Keratinocyte (primary cell): Measurements from ENCODE around the gene ANKRD40. TPM values are rescaled to one million over a fixed set of nuclear protein-coding genes. Genes with fewer than 3 reads are reported as not detected.

Experiments used
- DNase-seq: peaks from one replicate; pipeline ENCODE4 v3.0.0-alpha.2; 2011; ENCODE audit warnings: low read depth, missing footprints, low spot score
- FAIRE-seq: peaks from 2 replicates; lab custom pipeline; 2011; peaks lifted over from hg19 to GRCh38; lab: Jason Lieb, UNC
- H2AFZ ChIP-seq: 2 replicates; pipeline ENCODE4 v1.6.0; 2012; ENCODE audit warnings: low read length, control low read depth, inconsistent platforms; ENCODE audit not compliant: control insufficient read depth
- H3K27ac ChIP-seq: 2 replicates; pipeline ENCODE4 v1.5.1; 2011; ENCODE audit warnings: low read length; ENCODE audit not compliant: control insufficient read depth, insufficient read depth
- H3K27me3 ChIP-seq: 3 replicates; pipeline ENCODE4 v1.6.0; 2011; ENCODE audit warnings: low read length; ENCODE audit not compliant: control insufficient read depth, insufficient read depth; ENCODE audit errors: extremely low read depth
- H3K36me3 ChIP-seq, 2 experiments: 2 replicates in 1 of 2; 3 replicates in 1 of 2; pipeline ENCODE4 v1.5.1; 2011; ENCODE audit warnings: low read length in 2 of 2, mild to moderate bottlenecking in 1 of 2; ENCODE audit not compliant: control insufficient read depth in 2 of 2, insufficient read depth in 2 of 2; ENCODE audit errors: extremely low read depth in 1 of 2
- H3K4me1 ChIP-seq: 3 replicates; pipeline ENCODE4 v1.5.1; 2011; ENCODE audit warnings: low read length; ENCODE audit not compliant: control insufficient read depth, insufficient read depth; ENCODE audit errors: extremely low read depth
- H3K4me2 ChIP-seq: 3 replicates; pipeline ENCODE4 v1.6.0; 2011; ENCODE audit warnings: low read depth, low read length; ENCODE audit not compliant: control insufficient read depth, insufficient read depth; ENCODE audit errors: extremely low read depth
- H3K4me3 ChIP-seq, 3 experiments: fragments of 200-600 bp in 1 of 3; sonication (generic) in 1 of 3; 2 replicates in 2 of 3; 3 replicates in 1 of 3; pipeline ENCODE4 v1.5.1; 2011 to 2016; ENCODE audit warnings: low read length in 3 of 3, mild to moderate bottlenecking in 3 of 3, control low read depth in 2 of 3, inconsistent platforms in 1 of 3, low read depth in 1 of 3, mixed read lengths in 1 of 3, mixed run types in 1 of 3, moderate library complexity in 1 of 3; ENCODE audit not compliant: control insufficient read depth in 2 of 3, insufficient read depth in 2 of 3; ENCODE audit errors: extremely low read depth in 1 of 3
- H3K79me2 ChIP-seq: 2 replicates; pipeline ENCODE4 v1.6.0; 2012; ENCODE audit warnings: low read length; ENCODE audit not compliant: control insufficient read depth, insufficient read depth
- H3K9ac ChIP-seq: 3 replicates; pipeline ENCODE4 v1.6.0; 2011; ENCODE audit warnings: low read length; ENCODE audit not compliant: control insufficient read depth, insufficient read depth; ENCODE audit errors: extremely low read depth
- H3K9me1 ChIP-seq: 3 replicates; pipeline ENCODE4 v1.6.0; 2011; ENCODE audit warnings: low read length; ENCODE audit not compliant: control insufficient read depth, insufficient read depth; ENCODE audit errors: extremely low read depth
- H3K9me3 ChIP-seq: 2 replicates; pipeline ENCODE4 v1.5.1; 2012; ENCODE audit warnings: low read depth, low read length; ENCODE audit not compliant: control insufficient read depth
- H4K20me1 ChIP-seq: 3 replicates; pipeline ENCODE4 v1.6.0; 2011; ENCODE audit warnings: low read length; ENCODE audit not compliant: control insufficient read depth, insufficient read depth; ENCODE audit errors: extremely low read depth
- EZH2 ChIP-seq: IDR thresholded peaks from one replicate; pipeline ENCODE4 v1.6.1; 2012; ENCODE audit warnings: inconsistent platforms, mild to moderate bottlenecking, low read length, moderate library complexity
- dilution Hi-C: fragments of 300-500 bp; cut with MboI; formaldehyde crosslinking; loops from one replicate; pipeline ENCODE4 v1.7.0; 2020; ENCODE audit warnings: low sequenced_read_pairs; ENCODE audit not compliant: extremely low pct_ligation_motif_present
- polyA plus RNA-seq, 5 experiments: library from polyadenylated mRNA; depleted of rRNA in 3 of 5; stranded (reverse) in 3 of 5; stranded (forward) in 1 of 5; unstranded in 1 of 5; fragments of >200 nt; gene quantifications; 1 replicate in 1 of 5; 2 replicates in 3 of 5; 3 replicates in 1 of 5; pipeline versions ENCODE4 v1.2.1 to v1.2.3, GENCODE V29; 2011 to 2012; ENCODE audit warnings: missing spikeins in 2 of 5, low read depth in 1 of 5, low replicate concordance in 1 of 5
- TF ChIP-seq, protein P1 (sequence below), 3 experiments: IDR thresholded peaks in 1 of 3; conservative IDR thresholded peaks in 1 of 3; optimal IDR thresholded peaks in 1 of 3; 2 replicates in 2 of 3; 3 replicates in 1 of 3; pipeline versions ENCODE3 to v1.5.1; 2011; ENCODE audit warnings: low read length in 3 of 3, mild to moderate bottlenecking in 3 of 3, moderate library complexity in 2 of 3, control low read depth in 1 of 3, inconsistent platforms in 1 of 3; ENCODE audit not compliant: insufficient read depth in 2 of 3; ENCODE audit errors: extremely low read depth in 1 of 3

The ANKRD40 gene
- polyA plus RNA-seq, 1 donor (not counting 4 experiments of a cell fraction or from before 2014, with no cell fraction given), result 32.7 TPM

DNA sequence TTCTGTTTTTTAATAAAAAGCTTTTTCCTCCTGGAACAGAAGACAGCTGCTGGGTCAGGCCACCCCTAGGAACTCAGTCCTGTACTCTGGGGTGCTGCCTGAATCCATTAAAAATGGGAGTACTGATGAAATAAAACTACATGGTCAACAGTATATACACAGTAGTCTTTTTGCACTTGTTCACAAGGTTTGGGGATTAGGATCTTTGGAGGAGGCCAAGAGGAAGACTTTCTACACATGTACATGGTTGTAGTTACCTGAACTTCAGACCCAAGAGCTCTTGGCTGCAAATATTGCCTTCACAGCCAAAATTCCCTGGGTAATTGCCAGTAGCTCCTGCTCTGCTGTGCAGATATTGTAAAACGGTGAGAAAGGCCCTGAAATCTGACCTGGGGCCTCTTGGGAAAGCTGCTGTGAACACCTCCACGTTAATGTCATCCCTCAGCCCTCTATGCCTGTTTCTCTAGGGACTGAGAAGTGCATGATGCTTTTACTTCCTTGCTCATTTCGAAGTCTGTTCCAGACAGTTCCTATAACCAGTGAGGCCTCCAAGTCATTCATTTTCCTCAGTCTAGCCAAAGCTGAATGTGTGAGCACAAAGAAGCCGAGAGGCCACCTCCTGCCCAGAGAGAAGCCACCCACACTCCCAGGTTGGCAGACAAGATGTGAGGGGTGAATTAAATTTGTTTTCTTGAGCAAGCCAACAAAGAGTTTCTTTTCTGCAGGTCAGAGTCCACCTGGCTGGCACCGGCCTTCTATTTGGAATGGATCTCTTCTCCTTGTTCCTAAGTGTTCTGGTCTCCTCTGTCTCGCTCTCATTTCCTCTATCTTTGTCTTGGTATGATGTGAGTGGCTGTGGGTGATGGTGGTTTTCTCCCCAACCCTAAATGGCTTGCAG, 15.9 kb downstream of the ANKRD40 start:
- H3K4me1 ChIP-seq, result peaks cover 12% of the 10 kb centered on the region
- H3K4me3 ChIP-seq, result no peak overlapping the region
- FAIRE-seq, result no peak
- no peaks in the 10 kb centered on the region for H3K9me3 ChIP-seq
- H3K27me3 ChIP-seq, result no peaks in the 10 kb centered on the region
- H3K4me2 ChIP-seq, result no peak overlapping the region
- TF ChIP-seq, protein P1, sequence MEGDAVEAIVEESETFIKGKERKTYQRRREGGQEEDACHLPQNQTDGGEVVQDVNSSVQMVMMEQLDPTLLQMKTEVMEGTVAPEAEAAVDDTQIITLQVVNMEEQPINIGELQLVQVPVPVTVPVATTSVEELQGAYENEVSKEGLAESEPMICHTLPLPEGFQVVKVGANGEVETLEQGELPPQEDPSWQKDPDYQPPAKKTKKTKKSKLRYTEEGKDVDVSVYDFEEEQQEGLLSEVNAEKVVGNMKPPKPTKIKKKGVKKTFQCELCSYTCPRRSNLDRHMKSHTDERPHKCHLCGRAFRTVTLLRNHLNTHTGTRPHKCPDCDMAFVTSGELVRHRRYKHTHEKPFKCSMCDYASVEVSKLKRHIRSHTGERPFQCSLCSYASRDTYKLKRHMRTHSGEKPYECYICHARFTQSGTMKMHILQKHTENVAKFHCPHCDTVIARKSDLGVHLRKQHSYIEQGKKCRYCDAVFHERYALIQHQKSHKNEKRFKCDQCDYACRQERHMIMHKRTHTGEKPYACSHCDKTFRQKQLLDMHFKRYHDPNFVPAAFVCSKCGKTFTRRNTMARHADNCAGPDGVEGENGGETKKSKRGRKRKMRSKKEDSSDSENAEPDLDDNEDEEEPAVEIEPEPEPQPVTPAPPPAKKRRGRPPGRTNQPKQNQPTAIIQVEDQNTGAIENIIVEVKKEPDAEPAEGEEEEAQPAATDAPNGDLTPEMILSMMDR (optimal IDR thresholded peaks at IDR 0.05 in 1 of 3, IDR thresholded peaks at IDR 0.05 in 1 of 3, conservative IDR thresholded peaks at IDR 0.05 in 1 of 3; ENCODE audit: extremely low read depth in 1 of 3, insufficient read depth in 2 of 3, low read length in 3 of 3), result no peak
- no peak for TF ChIP-seq EZH2
- dilution Hi-C loops, result no loop called here
- H3K36me3 ChIP-seq, result peaks cover 23 to 45% of the 10 kb centered on the region in 2 experiments
- H3K9me1 ChIP-seq, result no peaks in the 10 kb centered on the region
- H4K20me1 ChIP-seq, result peaks cover 2% of the 10 kb centered on the region
- no peak overlapping the region for H3K9ac ChIP-seq
- DNase-seq, result no peak
- no peaks in the 10 kb centered on the region for H3K79me2 ChIP-seq
- no peak overlapping the region for H2AFZ ChIP-seq
- H3K27ac ChIP-seq, result no peak overlapping the region

DNA sequence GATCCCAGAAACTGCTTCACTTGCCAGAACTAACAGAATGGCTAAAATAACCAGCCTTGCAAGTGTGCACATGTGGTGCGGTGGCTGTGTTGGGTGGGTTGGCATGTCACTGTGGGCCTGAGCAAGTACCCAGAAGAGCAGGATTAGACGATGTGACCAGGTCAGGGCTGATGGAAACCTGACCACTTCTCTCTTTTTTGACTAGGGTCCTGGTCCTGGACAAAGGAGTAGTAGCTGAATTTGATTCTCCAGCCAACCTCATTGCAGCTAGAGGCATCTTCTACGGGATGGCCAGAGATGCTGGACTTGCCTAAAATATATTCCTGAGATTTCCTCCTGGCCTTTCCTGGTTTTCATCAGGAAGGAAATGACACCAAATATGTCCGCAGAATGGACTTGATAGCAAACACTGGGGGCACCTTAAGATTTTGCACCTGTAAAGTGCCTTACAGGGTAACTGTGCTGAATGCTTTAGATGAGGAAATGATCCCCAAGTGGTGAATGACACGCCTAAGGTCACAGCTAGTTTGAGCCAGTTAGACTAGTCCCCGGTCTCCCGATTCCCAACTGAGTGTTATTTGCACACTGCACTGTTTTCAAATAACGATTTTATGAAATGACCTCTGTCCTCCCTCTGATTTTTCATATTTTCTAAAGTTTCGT, 16.7 kb downstream of the ANKRD40 start:
- Histone ChIP-seq H2AFZ (no peak overlapping the region), H3K9ac (no peak overlapping the region), H3K27me3 (no peaks in the 10 kb centered on the region), H3K4me1 (peaks cover 19% of the 10 kb centered on the region), H4K20me1 (no peaks in the 10 kb centered on the region), H3K4me2 (no peak overlapping the region), H3K79me2 (no peaks in the 10 kb centered on the region), H3K9me3 (no peaks in the 10 kb centered on the region), H3K36me3 (peaks cover 18 to 40% of the 10 kb centered on the region in 2 experiments), H3K4me3 (no peak overlapping the region), H3K9me1 (no peaks in the 10 kb centered on the region), H3K27ac (no peak overlapping the region)
- TF ChIP-seq EZH2, result no peak
- TF ChIP-seq, protein P1 (optimal IDR thresholded peaks at IDR 0.05 in 1 of 3, IDR thresholded peaks at IDR 0.05 in 1 of 3, conservative IDR thresholded peaks at IDR 0.05 in 1 of 3; ENCODE audit: extremely low read depth in 1 of 3, insufficient read depth in 2 of 3, low read length in 3 of 3), result no peak
- dilution Hi-C loops, result no loop called here
- FAIRE-seq, result no peak
- DNase-seq, result no peak
